ENCODE measurements around the gene BACH2.
A peak's percentile ranks its signal among the peaks of the same experiment; 100 is the strongest.

The BACH2 gene

GRCh38 chr6:89936177-89936576 is 360.5 kb downstream of the BACH2 start:
- no peaks in the 10 kb centered on the region for H3K27me3 Mint-ChIP-seq
- no peak overlapping the region for H3K4me3 Mint-ChIP-seq
- H3K27ac Mint-ChIP-seq: peak overlapping the region; percentile 70
- H3K36me3 Mint-ChIP-seq (ENCODE audit: low read depth): peaks cover 94% of the 10 kb centered on the region
- H3K4me1 Mint-ChIP-seq (ENCODE audit: low read depth): peaks cover 30% of the 10 kb centered on the region
- no peaks in the 10 kb centered on the region for H3K9me3 Mint-ChIP-seq

- H3K27ac Mint-ChIP-seq: peak overlapping the region; percentile 81
- H3K4me3 Mint-ChIP-seq: no peak overlapping the region
- H3K27me3 Mint-ChIP-seq: no peaks in the 10 kb centered on the region
- H3K4me1 Mint-ChIP-seq (ENCODE audit: low read depth): peaks cover 33% of the 10 kb centered on the region
- H3K9me3 Mint-ChIP-seq: no peaks in the 10 kb centered on the region
- H3K36me3 Mint-ChIP-seq (ENCODE audit: low read depth): peaks cover 94% of the 10 kb centered on the region
These were observed 361.8 kb downstream of the BACH2 start for GRCh38 chr6:89934685-89935366.

- H3K27ac Mint-ChIP-seq: peak overlapping the region; percentile 33
- H3K27me3 Mint-ChIP-seq: no peaks in the 10 kb centered on the region
- H3K9me3 Mint-ChIP-seq: no peaks in the 10 kb centered on the region
- H3K4me3 Mint-ChIP-seq: no peak overlapping the region
- peaks cover 96% of the 10 kb centered on the region for H3K36me3 Mint-ChIP-seq (ENCODE audit: low read depth)
- H3K4me1 Mint-ChIP-seq (ENCODE audit: low read depth): peaks cover 58% of the 10 kb centered on the region
These were observed 364.3 kb downstream of the BACH2 start for GRCh38 chr6:89932245-89932802.

- Mint-ChIP-seq H3K9me3 (no peaks in the 10 kb centered on the region), H3K27me3 (no peaks in the 10 kb centered on the region), H3K27ac (peak overlapping the region; percentile 85), H3K36me3 (ENCODE audit: low read depth) (peaks cover 88% of the 10 kb centered on the region), H3K4me3 (no peak overlapping the region), H3K4me1 (ENCODE audit: low read depth) (peaks cover 68% of the 10 kb centered on the region)
These were observed 365.9 kb downstream of the BACH2 start for GRCh38 chr6:89930789-89931188.

- peaks cover 70% of the 10 kb centered on the region for H3K36me3 Mint-ChIP-seq (ENCODE audit: low read depth)
- no peaks in the 10 kb centered on the region for H3K9me3 Mint-ChIP-seq
- H3K27ac Mint-ChIP-seq: peak overlapping the region; percentile 85
- H3K4me3 Mint-ChIP-seq: no peak overlapping the region
- no peaks in the 10 kb centered on the region for H3K27me3 Mint-ChIP-seq
- peaks cover 73% of the 10 kb centered on the region for H3K4me1 Mint-ChIP-seq (ENCODE audit: low read depth)
These were observed 368.0 kb downstream of the BACH2 start for GRCh38 chr6:89928604-89929003.

- H3K4me1 Mint-ChIP-seq (ENCODE audit: low read depth): peaks cover 67% of the 10 kb centered on the region
- H3K36me3 Mint-ChIP-seq (ENCODE audit: low read depth): peaks cover 64% of the 10 kb centered on the region
- no peaks in the 10 kb centered on the region for H3K9me3 Mint-ChIP-seq
- peak overlapping the region; percentile 46 for H3K27ac Mint-ChIP-seq
- no peaks in the 10 kb centered on the region for H3K27me3 Mint-ChIP-seq
- no peak overlapping the region for H3K4me3 Mint-ChIP-seq
These were observed 368.7 kb downstream of the BACH2 start for GRCh38 chr6:89927791-89928550.

GRCh38 chr6:89927264-89927663 is 369.4 kb downstream of the BACH2 start:
- Mint-ChIP-seq H3K9me3 (no peaks in the 10 kb centered on the region), H3K4me1 (ENCODE audit: low read depth) (peaks cover 66% of the 10 kb centered on the region), H3K27me3 (no peaks in the 10 kb centered on the region), H3K4me3 (no peak overlapping the region), H3K36me3 (ENCODE audit: low read depth) (peaks cover 57% of the 10 kb centered on the region), H3K27ac (peak overlapping the region; percentile 18)

- no peaks in the 10 kb centered on the region for H3K27me3 Mint-ChIP-seq
- H3K9me3 Mint-ChIP-seq: no peaks in the 10 kb centered on the region
- H3K4me3 Mint-ChIP-seq: no peak overlapping the region
- H3K36me3 Mint-ChIP-seq (ENCODE audit: low read depth): peaks cover 43% of the 10 kb centered on the region
- peak overlapping the region; percentile 24 for H3K27ac Mint-ChIP-seq
- peaks cover 54% of the 10 kb centered on the region for H3K4me1 Mint-ChIP-seq (ENCODE audit: low read depth)
These were observed 370.8 kb downstream of the BACH2 start for GRCh38 chr6:89925826-89926225.

GRCh38 chr6:89924231-89924630 is 372.4 kb downstream of the BACH2 start:
- H3K4me3 Mint-ChIP-seq: no peak overlapping the region
- H3K27me3 Mint-ChIP-seq: no peaks in the 10 kb centered on the region
- no peaks in the 10 kb centered on the region for H3K9me3 Mint-ChIP-seq
- peaks cover 38% of the 10 kb centered on the region for H3K4me1 Mint-ChIP-seq (ENCODE audit: low read depth)
- H3K36me3 Mint-ChIP-seq (ENCODE audit: low read depth): peaks cover 27% of the 10 kb centered on the region
- peak overlapping the region; percentile 55 for H3K27ac Mint-ChIP-seq

- peaks cover 13% of the 10 kb centered on the region for H3K4me1 Mint-ChIP-seq (ENCODE audit: low read depth)
- peaks cover 2% of the 10 kb centered on the region for H3K36me3 Mint-ChIP-seq (ENCODE audit: low read depth)
- no peaks in the 10 kb centered on the region for H3K27me3 Mint-ChIP-seq
- no peak overlapping the region for H3K27ac Mint-ChIP-seq
- H3K4me3 Mint-ChIP-seq: no peak overlapping the region
- peaks cover 5% of the 10 kb centered on the region for H3K9me3 Mint-ChIP-seq
These were observed 375.0 kb downstream of the BACH2 start for GRCh38 chr6:89921691-89922090.

GRCh38 chr6:89921197-89921596 is 375.4 kb downstream of the BACH2 start:
- H3K9me3 Mint-ChIP-seq: peaks cover 10% of the 10 kb centered on the region
- no peaks in the 10 kb centered on the region for H3K27me3 Mint-ChIP-seq
- peaks cover 4% of the 10 kb centered on the region for H3K36me3 Mint-ChIP-seq (ENCODE audit: low read depth)
- H3K4me3 Mint-ChIP-seq: no peak overlapping the region
- H3K4me1 Mint-ChIP-seq (ENCODE audit: low read depth): peaks cover 9% of the 10 kb centered on the region
- no peak overlapping the region for H3K27ac Mint-ChIP-seq

GRCh38 chr6:89917801-89918366 is 378.8 kb downstream of the BACH2 start:
- H3K9me3 Mint-ChIP-seq: peaks cover 15% of the 10 kb centered on the region
- peaks cover 5% of the 10 kb centered on the region for H3K4me1 Mint-ChIP-seq (ENCODE audit: low read depth)
- H3K36me3 Mint-ChIP-seq (ENCODE audit: low read depth): peaks cover 4% of the 10 kb centered on the region
- no peak overlapping the region for H3K27ac Mint-ChIP-seq
- no peaks in the 10 kb centered on the region for H3K27me3 Mint-ChIP-seq
- H3K4me3 Mint-ChIP-seq: no peak overlapping the region

GRCh38 chr6:89917216-89917615 is 379.4 kb downstream of the BACH2 start:
- no peaks in the 10 kb centered on the region for H3K27me3 Mint-ChIP-seq
- peaks cover 4% of the 10 kb centered on the region for H3K36me3 Mint-ChIP-seq (ENCODE audit: low read depth)
- peaks cover 5% of the 10 kb centered on the region for H3K4me1 Mint-ChIP-seq (ENCODE audit: low read depth)
- H3K4me3 Mint-ChIP-seq: no peak overlapping the region
- peaks cover 15% of the 10 kb centered on the region for H3K9me3 Mint-ChIP-seq
- H3K27ac Mint-ChIP-seq: no peak overlapping the region

GRCh38 chr6:89916136-89916920 is 380.3 kb downstream of the BACH2 start:
- H3K36me3 Mint-ChIP-seq (ENCODE audit: low read depth): peaks cover 4% of the 10 kb centered on the region
- H3K4me3 Mint-ChIP-seq: no peak overlapping the region
- no peaks in the 10 kb centered on the region for H3K27me3 Mint-ChIP-seq
- peaks cover 15% of the 10 kb centered on the region for H3K9me3 Mint-ChIP-seq
- no peak overlapping the region for H3K27ac Mint-ChIP-seq
- H3K4me1 Mint-ChIP-seq (ENCODE audit: low read depth): peaks cover 5% of the 10 kb centered on the region
